ENCODE data around the gene INPP5D.

INPP5D gene

GRCh38 chr2:233117351-233117750 is 57.2 kb downstream of the INPP5D start:
- TF ChIP-seq SPI1 (IDR thresholded peaks at IDR 0.05; ENCODE audit: borderline replicate concordance, low read depth): no peak
- TF ChIP-seq, protein P1, sequence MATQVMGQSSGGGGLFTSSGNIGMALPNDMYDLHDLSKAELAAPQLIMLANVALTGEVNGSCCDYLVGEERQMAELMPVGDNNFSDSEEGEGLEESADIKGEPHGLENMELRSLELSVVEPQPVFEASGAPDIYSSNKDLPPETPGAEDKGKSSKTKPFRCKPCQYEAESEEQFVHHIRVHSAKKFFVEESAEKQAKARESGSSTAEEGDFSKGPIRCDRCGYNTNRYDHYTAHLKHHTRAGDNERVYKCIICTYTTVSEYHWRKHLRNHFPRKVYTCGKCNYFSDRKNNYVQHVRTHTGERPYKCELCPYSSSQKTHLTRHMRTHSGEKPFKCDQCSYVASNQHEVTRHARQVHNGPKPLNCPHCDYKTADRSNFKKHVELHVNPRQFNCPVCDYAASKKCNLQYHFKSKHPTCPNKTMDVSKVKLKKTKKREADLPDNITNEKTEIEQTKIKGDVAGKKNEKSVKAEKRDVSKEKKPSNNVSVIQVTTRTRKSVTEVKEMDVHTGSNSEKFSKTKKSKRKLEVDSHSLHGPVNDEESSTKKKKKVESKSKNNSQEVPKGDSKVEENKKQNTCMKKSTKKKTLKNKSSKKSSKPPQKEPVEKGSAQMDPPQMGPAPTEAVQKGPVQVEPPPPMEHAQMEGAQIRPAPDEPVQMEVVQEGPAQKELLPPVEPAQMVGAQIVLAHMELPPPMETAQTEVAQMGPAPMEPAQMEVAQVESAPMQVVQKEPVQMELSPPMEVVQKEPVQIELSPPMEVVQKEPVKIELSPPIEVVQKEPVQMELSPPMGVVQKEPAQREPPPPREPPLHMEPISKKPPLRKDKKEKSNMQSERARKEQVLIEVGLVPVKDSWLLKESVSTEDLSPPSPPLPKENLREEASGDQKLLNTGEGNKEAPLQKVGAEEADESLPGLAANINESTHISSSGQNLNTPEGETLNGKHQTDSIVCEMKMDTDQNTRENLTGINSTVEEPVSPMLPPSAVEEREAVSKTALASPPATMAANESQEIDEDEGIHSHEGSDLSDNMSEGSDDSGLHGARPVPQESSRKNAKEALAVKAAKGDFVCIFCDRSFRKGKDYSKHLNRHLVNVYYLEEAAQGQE (IDR thresholded peaks at IDR 0.05; ENCODE audit: insufficient replicate concordance, low read depth): no peak
- TF ChIP-seq, protein P2, sequence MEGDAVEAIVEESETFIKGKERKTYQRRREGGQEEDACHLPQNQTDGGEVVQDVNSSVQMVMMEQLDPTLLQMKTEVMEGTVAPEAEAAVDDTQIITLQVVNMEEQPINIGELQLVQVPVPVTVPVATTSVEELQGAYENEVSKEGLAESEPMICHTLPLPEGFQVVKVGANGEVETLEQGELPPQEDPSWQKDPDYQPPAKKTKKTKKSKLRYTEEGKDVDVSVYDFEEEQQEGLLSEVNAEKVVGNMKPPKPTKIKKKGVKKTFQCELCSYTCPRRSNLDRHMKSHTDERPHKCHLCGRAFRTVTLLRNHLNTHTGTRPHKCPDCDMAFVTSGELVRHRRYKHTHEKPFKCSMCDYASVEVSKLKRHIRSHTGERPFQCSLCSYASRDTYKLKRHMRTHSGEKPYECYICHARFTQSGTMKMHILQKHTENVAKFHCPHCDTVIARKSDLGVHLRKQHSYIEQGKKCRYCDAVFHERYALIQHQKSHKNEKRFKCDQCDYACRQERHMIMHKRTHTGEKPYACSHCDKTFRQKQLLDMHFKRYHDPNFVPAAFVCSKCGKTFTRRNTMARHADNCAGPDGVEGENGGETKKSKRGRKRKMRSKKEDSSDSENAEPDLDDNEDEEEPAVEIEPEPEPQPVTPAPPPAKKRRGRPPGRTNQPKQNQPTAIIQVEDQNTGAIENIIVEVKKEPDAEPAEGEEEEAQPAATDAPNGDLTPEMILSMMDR (IDR thresholded peaks at IDR 0.05; ENCODE audit: insufficient read depth, low read length): no peak
- TF ChIP-seq POLR2AphosphoS5 (IDR thresholded peaks at IDR 0.05; ENCODE audit: low read depth): no peak
- no peak for TF ChIP-seq GABPA (IDR thresholded peaks at IDR 0.05; ENCODE audit: low read depth)
- DNase-seq (ENCODE audit: low read depth in 1 of 2, low spot score in 1 of 2): no peak
- no peak overlapping the region for H3K4me3 ChIP-seq (replicated peaks; ENCODE audit: insufficient read depth, low read length)
- no peaks in the 10 kb centered on the region for H3K27me3 ChIP-seq (ENCODE audit: insufficient read depth, poor library complexity, severe bottlenecking)
- H3K27ac ChIP-seq (replicated peaks): no peak overlapping the region

DNA sequence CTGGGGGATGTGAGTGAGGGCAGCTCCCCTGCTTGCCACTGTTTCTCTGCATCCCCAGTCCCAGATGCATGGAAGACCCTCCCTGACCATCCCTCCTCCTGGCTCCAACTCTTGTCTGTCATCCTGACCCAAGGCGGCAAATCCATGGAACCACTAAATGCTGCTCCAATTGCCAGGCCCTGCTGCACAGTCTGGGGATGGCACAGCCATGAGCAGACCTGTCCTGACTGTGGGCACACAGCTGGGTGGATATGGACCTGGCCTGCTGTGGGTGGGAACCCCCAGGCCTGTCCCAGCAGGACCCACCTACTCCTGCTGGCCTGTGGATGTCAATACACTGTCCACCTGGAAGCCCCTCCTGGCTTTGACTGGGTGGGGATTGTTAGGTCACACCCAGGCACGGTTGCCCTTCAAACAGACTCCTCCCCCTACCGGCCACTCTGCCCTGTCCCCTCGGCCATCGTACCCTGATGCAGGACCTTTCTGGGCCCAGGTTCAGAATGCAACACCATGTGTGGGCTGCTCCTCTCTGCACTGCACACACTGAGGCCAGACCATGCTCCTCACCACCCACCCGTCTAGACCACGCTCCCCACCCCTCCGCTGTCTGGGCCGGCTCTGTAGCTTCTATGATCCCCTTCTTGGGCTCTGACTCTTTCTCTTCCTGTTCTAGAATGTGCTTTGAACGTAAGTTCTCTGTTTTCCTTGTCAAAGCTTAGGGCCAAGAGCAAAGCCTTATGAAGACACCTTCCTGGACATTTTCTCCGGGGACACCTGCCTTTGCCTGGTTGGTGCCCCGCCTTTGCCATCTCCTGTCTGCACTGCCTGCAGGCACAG is 57.9 kb downstream of the INPP5D start:
- TF ChIP-seq, protein P2 (IDR thresholded peaks at IDR 0.05; ENCODE audit: insufficient read depth, low read length): no peak
- TF ChIP-seq SPI1 (IDR thresholded peaks at IDR 0.05; ENCODE audit: borderline replicate concordance, low read depth) (no peak), GABPA (IDR thresholded peaks at IDR 0.05; ENCODE audit: low read depth) (no peak), POLR2AphosphoS5 (IDR thresholded peaks at IDR 0.05; ENCODE audit: low read depth) (no peak)
- TF ChIP-seq, protein P1 (IDR thresholded peaks at IDR 0.05; ENCODE audit: insufficient replicate concordance, low read depth): no peak
- Histone ChIP-seq H3K27ac (replicated peaks) (no peak overlapping the region), H3K4me3 (replicated peaks; ENCODE audit: insufficient read depth, low read length) (no peak overlapping the region), H3K27me3 (ENCODE audit: insufficient read depth, poor library complexity, severe bottlenecking) (no peaks in the 10 kb centered on the region)
- DNase-seq (ENCODE audit: low read depth in 1 of 2, low spot score in 1 of 2): no peak

GRCh38 chr2:233118648-233119000 is 58.5 kb downstream of the INPP5D start:
- TF ChIP-seq SPI1 (IDR thresholded peaks at IDR 0.05; ENCODE audit: borderline replicate concordance, low read depth): no peak
- TF ChIP-seq, protein P2 (IDR thresholded peaks at IDR 0.05; ENCODE audit: insufficient read depth, low read length): no peak
- no peak for TF ChIP-seq POLR2AphosphoS5 (IDR thresholded peaks at IDR 0.05; ENCODE audit: low read depth)
- TF ChIP-seq, protein P1 (IDR thresholded peaks at IDR 0.05; ENCODE audit: insufficient replicate concordance, low read depth): no peak
- TF ChIP-seq GABPA (IDR thresholded peaks at IDR 0.05; ENCODE audit: low read depth): no peak
- no peak overlapping the region for H3K4me3 ChIP-seq (replicated peaks; ENCODE audit: insufficient read depth, low read length)
- DNase-seq (ENCODE audit: low read depth in 1 of 2, low spot score in 1 of 2): no peak
- H3K27ac ChIP-seq (replicated peaks): no peak overlapping the region
- no peaks in the 10 kb centered on the region for H3K27me3 ChIP-seq (ENCODE audit: insufficient read depth, poor library complexity, severe bottlenecking)

Measured in HL-60 (cell line).